GM23248 (cell line): ENCODE measurements around the gene ASAP2.

Experiments
- EZH2 ChIP-seq: fragments of 200-600 bp; sonication (generic); IDR thresholded peaks from 2 replicates; pipeline ENCODE4 v1.6.1; 2018; ENCODE audit warnings: antibody characterized with exemption, mild to moderate bottlenecking; ENCODE audit not compliant: insufficient read depth, poor library complexity, severe bottlenecking
- EZH2phosphoT487 ChIP-seq: fragments of 200-600 bp; sonication (generic); IDR thresholded peaks from 2 replicates; pipeline ENCODE4 v1.6.1; 2018; ENCODE audit warnings: antibody characterized with exemption, moderate library complexity, mild to moderate bottlenecking, low read depth; ENCODE audit not compliant: insufficient read depth

DNA sequence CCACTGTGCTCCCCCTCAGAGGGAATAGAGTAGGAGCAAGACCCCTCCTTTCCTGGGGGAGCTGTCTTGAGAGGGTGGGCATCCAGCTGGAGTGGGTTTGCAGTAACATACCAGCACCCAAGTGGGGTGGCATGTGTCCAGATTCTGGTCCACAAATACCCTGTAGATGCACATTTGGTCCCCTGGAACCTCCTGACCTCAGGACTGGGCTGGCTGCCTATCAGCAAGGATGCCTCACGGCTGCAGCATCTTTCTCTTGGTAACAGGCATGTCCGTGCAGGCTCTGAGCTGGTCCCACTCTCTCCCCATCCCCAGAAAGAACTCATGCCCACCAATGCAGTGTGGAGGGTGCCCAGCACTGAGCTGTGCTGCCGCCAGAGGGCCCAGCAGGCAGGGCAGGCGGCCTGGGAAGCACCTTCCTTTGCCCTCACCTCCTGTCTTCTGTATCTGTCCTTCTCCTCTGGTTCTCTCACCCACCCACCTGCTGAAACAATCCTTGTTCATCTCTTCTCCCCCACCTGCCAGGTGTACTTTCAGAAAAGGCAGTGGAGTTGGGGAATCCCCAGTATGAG is 169.3 kb downstream of the ASAP2 start:
- TF ChIP-seq EZH2 (no peak), EZH2phosphoT487 (no peak)
